22Rv1 (cell line): ENCODE results near the gene DSCAML1.

Source experiments
- ZFX ChIP-seq: fragments of 450-650 bp; IDR thresholded peaks from 2 replicates; pipeline ENCODE4 v1.6.1; 2017; ENCODE audit warnings: antibody characterized with exemption, borderline replicate concordance
- TF ChIP-seq, protein P1 (sequence below): fragments of 450-650 bp; IDR thresholded peaks from 2 replicates; pipeline ENCODE4 v1.5.1; 2017; ENCODE audit warnings: mild to moderate bottlenecking

DNA sequence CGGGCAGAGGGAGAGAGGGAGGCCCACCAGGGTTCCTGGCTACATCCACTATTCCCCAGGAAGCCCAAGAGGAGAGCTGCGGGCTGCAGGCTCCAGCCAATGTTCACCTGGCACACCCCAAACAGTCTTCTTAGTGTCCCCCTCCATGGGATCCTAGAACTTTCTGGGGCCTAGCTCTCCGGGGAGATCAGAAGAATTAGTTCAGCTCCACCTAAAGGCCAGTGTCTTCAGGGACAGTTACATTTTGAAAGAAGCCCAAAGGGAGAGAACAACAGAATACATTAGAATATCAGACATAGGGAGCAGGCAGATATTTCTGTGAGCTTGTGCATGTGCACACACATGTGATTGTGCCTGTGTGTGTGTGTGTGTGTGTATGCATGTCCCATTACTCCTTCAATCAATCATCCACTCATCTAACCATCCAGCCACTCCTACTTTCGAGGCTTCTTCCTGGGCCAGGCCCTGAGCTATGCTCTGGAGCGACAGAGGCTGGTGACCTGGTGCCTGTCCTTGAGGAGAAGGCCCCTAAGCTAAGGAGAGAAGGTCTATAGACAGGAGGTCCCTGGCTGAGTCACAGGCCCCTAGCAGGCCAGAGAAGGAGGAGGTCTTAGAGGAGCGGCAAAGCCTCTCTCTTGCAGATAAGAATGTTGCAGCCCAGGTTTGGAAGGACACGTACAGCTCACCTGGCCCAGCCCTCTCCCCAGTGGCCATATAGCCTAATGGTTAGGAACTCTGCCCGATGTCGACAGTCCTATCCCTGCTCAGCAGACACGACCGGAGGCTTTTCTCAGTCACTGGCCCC is 165.5 kb downstream of the DSCAML1 start:
- TF ChIP-seq, protein P1, sequence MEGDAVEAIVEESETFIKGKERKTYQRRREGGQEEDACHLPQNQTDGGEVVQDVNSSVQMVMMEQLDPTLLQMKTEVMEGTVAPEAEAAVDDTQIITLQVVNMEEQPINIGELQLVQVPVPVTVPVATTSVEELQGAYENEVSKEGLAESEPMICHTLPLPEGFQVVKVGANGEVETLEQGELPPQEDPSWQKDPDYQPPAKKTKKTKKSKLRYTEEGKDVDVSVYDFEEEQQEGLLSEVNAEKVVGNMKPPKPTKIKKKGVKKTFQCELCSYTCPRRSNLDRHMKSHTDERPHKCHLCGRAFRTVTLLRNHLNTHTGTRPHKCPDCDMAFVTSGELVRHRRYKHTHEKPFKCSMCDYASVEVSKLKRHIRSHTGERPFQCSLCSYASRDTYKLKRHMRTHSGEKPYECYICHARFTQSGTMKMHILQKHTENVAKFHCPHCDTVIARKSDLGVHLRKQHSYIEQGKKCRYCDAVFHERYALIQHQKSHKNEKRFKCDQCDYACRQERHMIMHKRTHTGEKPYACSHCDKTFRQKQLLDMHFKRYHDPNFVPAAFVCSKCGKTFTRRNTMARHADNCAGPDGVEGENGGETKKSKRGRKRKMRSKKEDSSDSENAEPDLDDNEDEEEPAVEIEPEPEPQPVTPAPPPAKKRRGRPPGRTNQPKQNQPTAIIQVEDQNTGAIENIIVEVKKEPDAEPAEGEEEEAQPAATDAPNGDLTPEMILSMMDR = no peak
- no peak for TF ChIP-seq ZFX
